ENCODE data around the gene CPNE5.

- TF ChIP-seq CTCF (IDR thresholded peaks at IDR 0.05) (no peak), POLR2A (IDR thresholded peaks at IDR 0.05) (no peak)
Observed at GRCh38 chr6:36781669-36782068, 57.6 kb downstream of the CPNE5 start.
